ENCODE data around the gene PSTPIP2. TPM values are rescaled to one million over a fixed set of nuclear protein-coding genes. Genes with fewer than 3 reads are reported as not detected.
"Not testable (repeated sequence)": the region's sequence is repeated elsewhere in the genome, so short reads cannot be mapped to it uniquely, and the experiment has no call there.

The PSTPIP2 gene
- total RNA-seq, 1 donor from 2014 or later = 1.6 TPM

- DNase-seq = no peak
Measured at GRCh38 chr18:46035696-46036680, 36.1 kb downstream of the PSTPIP2 start.

- DNase-seq = no peak
Measured at GRCh38 chr18:46034230-46034629, 37.8 kb downstream of the PSTPIP2 start.

GRCh38 chr18:46031741-46032140 lies 40.3 kb downstream of the PSTPIP2 start:
- DNase-seq = no peak

GRCh38 chr18:46028536-46028891 lies 43.5 kb downstream of the PSTPIP2 start:
- DNase-seq = no peak

GRCh38 chr18:46019936-46020335 lies 52.1 kb downstream of the PSTPIP2 start:
- DNase-seq = no peak

- DNase-seq = no peak
Measured at GRCh38 chr18:46013484-46014189, 58.4 kb downstream of the PSTPIP2 start.

GRCh38 chr18:46010676-46011075 lies 61.4 kb downstream of the PSTPIP2 start:
- DNase-seq = no peak

GRCh38 chr18:46010050-46010449 lies 62.0 kb downstream of the PSTPIP2 start:
- no peak for DNase-seq

- DNase-seq = no peak
Measured at GRCh38 chr18:46009125-46009840, 62.8 kb downstream of the PSTPIP2 start.

GRCh38 chr18:46008531-46008930 lies 63.5 kb downstream of the PSTPIP2 start:
- no peak for DNase-seq

GRCh38 chr18:46007165-46007564 lies 64.9 kb downstream of the PSTPIP2 start:
- DNase-seq = no peak

- DNase-seq = no peak
Measured at GRCh38 chr18:46002934-46003333, 69.1 kb downstream of the PSTPIP2 start.

GRCh38 chr18:46001892-46002291 lies 70.2 kb downstream of the PSTPIP2 start:
- no peak for DNase-seq

- no peak for DNase-seq
Measured at GRCh38 chr18:46001074-46001473, 71.0 kb downstream of the PSTPIP2 start.

GRCh38 chr18:45999536-45999935 lies 72.5 kb downstream of the PSTPIP2 start:
- no peak for DNase-seq

GRCh38 chr18:45998244-45998643 lies 73.8 kb downstream of the PSTPIP2 start:
- no peak for DNase-seq

- no peak for DNase-seq
Measured at GRCh38 chr18:45997700-45998151, 74.3 kb downstream of the PSTPIP2 start.

GRCh38 chr18:45995461-45995860 lies 76.6 kb downstream of the PSTPIP2 start:
- no peak for DNase-seq

- no peak for DNase-seq
Measured at GRCh38 chr18:45993438-45993837, 78.6 kb downstream of the PSTPIP2 start.

- not testable (repeated sequence) for DNase-seq
Measured at GRCh38 chr18:45992527-45992926, 79.5 kb downstream of the PSTPIP2 start.

- no peak for DNase-seq
Measured at GRCh38 chr18:45991788-45992187, 80.3 kb downstream of the PSTPIP2 start.

GRCh38 chr18:45984546-45985235 lies 87.4 kb downstream of the PSTPIP2 start:
- no peak for DNase-seq
